Sigmoid colon (tissue), 7 donors: ENCODE results near the gene LRRC74B. TPM values are rescaled to one million over a fixed set of nuclear protein-coding genes. Genes with fewer than 3 reads are reported as not detected.

Source experiments
- DNase-seq: peaks from one replicate; pipeline ENCODE4 v3.0.0-alpha.2; 2019
- H3K27ac ChIP-seq, 4 donors: fragments of 200-600 bp; sonication (generic); one replicate each; pipeline ENCODE4 v1.5.1; 2016 to 2019; ENCODE audit warnings: mild to moderate bottlenecking in 1 of 4
- H3K27me3 ChIP-seq, 3 donors: fragments of 200-600 bp; sonication (generic); one replicate each; pipeline ENCODE4 v1.5.1; 2019; ENCODE audit warnings: mild to moderate bottlenecking in 1 of 3
- H3K36me3 ChIP-seq, 4 donors: fragments of 200-600 bp; sonication (generic); one replicate each; pipeline ENCODE4 v1.5.1; 2016 to 2019
- H3K4me1 ChIP-seq, 4 donors: fragments of 200-600 bp; sonication (generic); one replicate each; pipeline ENCODE4 v1.5.1; 2017 to 2019
- H3K4me3 ChIP-seq, 4 donors: fragments of 200-600 bp; sonication (generic); one replicate each; pipeline ENCODE4 v1.5.1; 2017 to 2019; ENCODE audit warnings: mild to moderate bottlenecking in 2 of 4, moderate library complexity in 1 of 4
- H3K9me3 ChIP-seq, 4 donors: fragments of 200-600 bp in 3 of 4; sonication (generic) in 3 of 4; one replicate each; pipeline versions ENCODE4 v1.5.1 to v1.6.1; 2013 to 2019
- CTCF ChIP-seq, 4 experiments: fragments of 450-650 bp in 3 of 4; fragments of 200-600 bp in 1 of 4; IDR thresholded peaks; one replicate each; pipeline ENCODE4 v1.5.1; 2016 to 2019; ENCODE audit warnings: antibody characterized with exemption in 4 of 4, mild to moderate bottlenecking in 3 of 4, moderate library complexity in 2 of 4
- EP300 ChIP-seq, 4 donors: sonication (generic); formaldehyde crosslinking; IDR thresholded peaks; one replicate each; pipeline ENCODE4 v1.6.1; 2017; ENCODE audit warnings: antibody characterized with exemption in 4 of 4
- POLR2A ChIP-seq, 2 donors: fragments of 450-650 bp; IDR thresholded peaks; one replicate each; pipeline ENCODE4 v1.6.1; 2016; ENCODE audit warnings: antibody characterized with exemption in 2 of 2, mild to moderate bottlenecking in 2 of 2, moderate library complexity in 2 of 2
- POLR2AphosphoS5 ChIP-seq, 4 donors: sonication (generic); formaldehyde crosslinking; IDR thresholded peaks; one replicate each; pipeline ENCODE4 v1.6.1; 2017; ENCODE audit warnings: antibody characterized with exemption in 4 of 4
- WGBS, 2 donors: extraction: QIAGEN DNeasy Blood & Tissue Kit; methylation state at CpG; one replicate each; pipeline ENCODE4 v1.1.7; 2013; 5-methylcytosine and 5-hydroxymethylcytosine counted together
- intact Hi-C: fragments of 100-400 bp; cut with DNase I; formaldehyde crosslinking; loops from one replicate; pipeline ENCODE4 v1.15.1; 2023
- polyA plus RNA-seq, 3 donors: library from polyadenylated mRNA; stranded (reverse); fragments of 200-250 nt; gene quantifications; one replicate each; pipeline ENCODE4 v1.2.3, GENCODE V29; 2013
- total RNA-seq, 4 donors: library from RNA; depleted of rRNA; stranded (reverse); fragments of >200 nt; gene quantifications; one replicate each; pipeline ENCODE4 v1.1.0, GENCODE V29; 2016
- donor health status: healthy with polysubstance abuse.
- donor health status: Bipolar disorder and iron deficiency.
- donor health status: healthy.

LRRC74B gene
- total and polyA plus RNA-seq, 7 donors, result under 0.01 to 0.06 TPM; not detected in 5

- intact Hi-C loops, result no loop called here
- Histone ChIP-seq H3K9me3 (no peaks in the 10 kb centered on the region), H3K27ac (no peak overlapping the region), H3K4me3 (no peak overlapping the region), H3K27me3 (no peaks in the 10 kb centered on the region), H3K4me1 (no peaks in the 10 kb centered on the region), H3K36me3 (no peaks in the 10 kb centered on the region)
- WGBS, 2 donors, result 57 to 66% methylated on average over 7 of the region's 7 CpGs
- DNase-seq, result no peak
- TF ChIP-seq CTCF (IDR thresholded peaks at IDR 0.05) (no peak), POLR2A (IDR thresholded peaks at IDR 0.05) (no peak), EP300 (IDR thresholded peaks at IDR 0.05) (no peak)
These were observed 24.8 kb upstream of the LRRC74B start for GRCh38 chr22:21020802-21021429.

- peaks cover 0 to 2% (median 0%) of the 10 kb centered on the region in 4 donors for H3K4me1 ChIP-seq
- TF ChIP-seq CTCF (IDR thresholded peaks at IDR 0.05), result no peak
- no peak for TF ChIP-seq POLR2AphosphoS5 (IDR thresholded peaks at IDR 0.05)
- TF ChIP-seq EP300 (IDR thresholded peaks at IDR 0.05), result no peak
- no peak for TF ChIP-seq POLR2A (IDR thresholded peaks at IDR 0.05)
- DNase-seq, result no peak
- intact Hi-C loops, result no loop called here
- H3K9me3 ChIP-seq, result no peaks in the 10 kb centered on the region
- no peaks in the 10 kb centered on the region for H3K36me3 ChIP-seq
- H3K27me3 ChIP-seq, result no peaks in the 10 kb centered on the region
- H3K27ac ChIP-seq, result no peak overlapping the region
- no peak overlapping the region for H3K4me3 ChIP-seq
- WGBS, 2 donors, result 82 to 84% methylated on average over 10 of the region's 10 CpGs
These were observed 23.2 kb upstream of the LRRC74B start for GRCh38 chr22:21022507-21022906.

- no peak overlapping the region for H3K27ac ChIP-seq
- no peak overlapping the region for H3K4me3 ChIP-seq
- no peaks in the 10 kb centered on the region for H3K9me3 ChIP-seq
- no peaks in the 10 kb centered on the region for H3K27me3 ChIP-seq
- DNase-seq, result no peak
- intact Hi-C loops, result no loop called here
- no peak for TF ChIP-seq CTCF (IDR thresholded peaks at IDR 0.05)
- no peak for TF ChIP-seq POLR2A (IDR thresholded peaks at IDR 0.05)
- no peak for TF ChIP-seq EP300 (IDR thresholded peaks at IDR 0.05)
- no peak for TF ChIP-seq POLR2AphosphoS5 (IDR thresholded peaks at IDR 0.05)
- no peaks in the 10 kb centered on the region for H3K36me3 ChIP-seq
- 80 to 86% methylated on average over 13 of the region's 13 CpGs for WGBS, 2 donors
- peaks cover 0 to 5% (median 0%) of the 10 kb centered on the region in 4 donors for H3K4me1 ChIP-seq
These were observed 22.7 kb upstream of the LRRC74B start for GRCh38 chr22:21022955-21023614.

- TF ChIP-seq EP300 (IDR thresholded peaks at IDR 0.05) (no peak), CTCF (IDR thresholded peaks at IDR 0.05) (no peak), POLR2A (IDR thresholded peaks at IDR 0.05) (no peak), POLR2AphosphoS5 (IDR thresholded peaks at IDR 0.05) (no peak)
- peaks cover 0 to 14% (median 8%) of the 10 kb centered on the region in 3 donors for H3K27me3 ChIP-seq
- H3K4me3 ChIP-seq, result no peak overlapping the region
- peaks cover 0 to 5% (median 0%) of the 10 kb centered on the region in 4 donors for H3K4me1 ChIP-seq
- H3K27ac ChIP-seq, result no peak overlapping the region
- no peaks in the 10 kb centered on the region for H3K9me3 ChIP-seq
- DNase-seq, result no peak
- WGBS, 2 donors, result 62 to 70% methylated on average over 8 of the region's 8 CpGs
- H3K36me3 ChIP-seq, result no peaks in the 10 kb centered on the region
- intact Hi-C loops, result no loop called here
These were observed 20.5 kb upstream of the LRRC74B start for GRCh38 chr22:21025266-21025665.
